Glutamatergic neuron (in vitro differentiated cells): Measurements from ENCODE around the gene HCAR3. TPM values are rescaled to one million over a fixed set of nuclear protein-coding genes. Genes with fewer than 3 reads are reported as not detected.
"Not testable (repeated sequence)": the region's sequence is repeated elsewhere in the genome, so short reads cannot be mapped to it uniquely, and the experiment has no call there.

Experiments used
- DNase-seq: peaks from one replicate; pipeline ENCODE4 v3.0.0; 2022
- H3K27ac Mint-ChIP-seq: one replicate; pipeline ENCODE4 v1.8.0; 2020; ENCODE audit warnings: mild to moderate bottlenecking, mixed read lengths, inconsistent platforms; ENCODE audit not compliant: unreplicated experiment
- H3K27me3 Mint-ChIP-seq: one replicate; pipeline ENCODE4 v1.8.0; 2020; ENCODE audit warnings: mild to moderate bottlenecking, moderate library complexity, mixed read lengths, inconsistent platforms; ENCODE audit not compliant: unreplicated experiment
- H3K36me3 Mint-ChIP-seq: one replicate; pipeline ENCODE4 v1.8.0; 2020; ENCODE audit warnings: mild to moderate bottlenecking, mixed read lengths, inconsistent platforms; ENCODE audit not compliant: unreplicated experiment
- H3K4me1 Mint-ChIP-seq: one replicate; pipeline ENCODE4 v1.8.0; 2020; ENCODE audit warnings: mild to moderate bottlenecking, low read depth, mixed read lengths, inconsistent platforms; ENCODE audit not compliant: unreplicated experiment
- H3K4me3 Mint-ChIP-seq: one replicate; pipeline ENCODE4 v1.8.0; 2020; ENCODE audit warnings: mild to moderate bottlenecking, mixed read lengths, inconsistent platforms; ENCODE audit not compliant: unreplicated experiment
- H3K9me3 Mint-ChIP-seq: one replicate; pipeline ENCODE4 v1.8.0; 2020; ENCODE audit warnings: mild to moderate bottlenecking, moderate library complexity, mixed read lengths, inconsistent platforms; ENCODE audit not compliant: unreplicated experiment
- CTCF ChIP-seq: fragments of 200-600 bp; sonication (generic); IDR thresholded peaks from one replicate; pipeline ENCODE4 v1.5.0; 2021; ENCODE audit not compliant: partially characterized antibody, unreplicated experiment
- total RNA-seq: library from RNA; stranded (reverse); fragmentation: NEBNext Ultra II Directional; extraction: Animal tissue kit (Norgen Biotek cat#: 25700); gene quantifications from one replicate; pipeline ENCODE4 v1.2.1, GENCODE V29; 2021; ENCODE audit not compliant: unreplicated experiment

HCAR3 gene
- total RNA-seq, 1 donor from 2014 or later: not detected

GRCh38 chr12:122726080-122726558 is 9.5 kb upstream of the HCAR3 start:
- Mint-ChIP-seq H3K36me3 (no peaks in the 10 kb centered on the region), H3K27ac (no peak overlapping the region), H3K9me3 (no peaks in the 10 kb centered on the region), H3K4me1 (no peaks in the 10 kb centered on the region), H3K27me3 (no peaks in the 10 kb centered on the region), H3K4me3 (no peak overlapping the region)
- TF ChIP-seq CTCF: no peak
- DNase-seq: no peak

- no peak for DNase-seq
- H3K9me3 Mint-ChIP-seq: no peaks in the 10 kb centered on the region
- H3K36me3 Mint-ChIP-seq: no peaks in the 10 kb centered on the region
- no peaks in the 10 kb centered on the region for H3K27me3 Mint-ChIP-seq
- TF ChIP-seq CTCF: no peak
- H3K4me1 Mint-ChIP-seq: no peaks in the 10 kb centered on the region
- no peak overlapping the region for H3K27ac Mint-ChIP-seq
- H3K4me3 Mint-ChIP-seq: no peak overlapping the region
These were observed 9.0 kb upstream of the HCAR3 start for GRCh38 chr12:122725452-122726079.

GRCh38 chr12:122724641-122725243 is 8.1 kb upstream of the HCAR3 start:
- Mint-ChIP-seq H3K9me3 (no peaks in the 10 kb centered on the region), H3K4me1 (no peaks in the 10 kb centered on the region), H3K4me3 (no peak overlapping the region), H3K36me3 (no peaks in the 10 kb centered on the region), H3K27ac (no peak overlapping the region), H3K27me3 (peaks cover 1% of the 10 kb centered on the region)
- DNase-seq: no peak
- no peak for TF ChIP-seq CTCF

DNA sequence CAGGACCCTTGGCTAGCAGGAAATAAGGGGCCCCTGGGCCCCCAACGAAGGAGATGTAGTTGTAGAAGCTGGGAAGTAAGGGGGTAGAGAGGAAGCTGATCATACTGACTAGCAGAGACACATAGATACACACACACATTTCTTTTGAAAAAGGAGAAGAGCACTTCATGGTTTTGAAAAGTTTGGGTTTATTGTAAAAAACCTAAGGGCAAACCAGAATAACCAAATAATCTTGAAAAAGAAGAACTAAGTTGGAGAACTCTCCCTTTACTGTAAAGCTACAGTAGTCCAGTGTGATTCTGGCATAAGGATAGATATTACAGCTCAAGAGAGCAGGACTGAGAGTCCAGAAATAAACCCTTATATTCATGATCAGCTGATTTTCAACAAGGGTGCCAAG is 5.8 kb upstream of the HCAR3 start:
- DNase-seq: no peak
- Mint-ChIP-seq H3K36me3 (no peaks in the 10 kb centered on the region), H3K4me1 (no peaks in the 10 kb centered on the region), H3K9me3 (no peaks in the 10 kb centered on the region), H3K27me3 (peaks cover 1% of the 10 kb centered on the region), H3K27ac (no peak overlapping the region), H3K4me3 (no peak overlapping the region)
- no peak for TF ChIP-seq CTCF

DNA sequence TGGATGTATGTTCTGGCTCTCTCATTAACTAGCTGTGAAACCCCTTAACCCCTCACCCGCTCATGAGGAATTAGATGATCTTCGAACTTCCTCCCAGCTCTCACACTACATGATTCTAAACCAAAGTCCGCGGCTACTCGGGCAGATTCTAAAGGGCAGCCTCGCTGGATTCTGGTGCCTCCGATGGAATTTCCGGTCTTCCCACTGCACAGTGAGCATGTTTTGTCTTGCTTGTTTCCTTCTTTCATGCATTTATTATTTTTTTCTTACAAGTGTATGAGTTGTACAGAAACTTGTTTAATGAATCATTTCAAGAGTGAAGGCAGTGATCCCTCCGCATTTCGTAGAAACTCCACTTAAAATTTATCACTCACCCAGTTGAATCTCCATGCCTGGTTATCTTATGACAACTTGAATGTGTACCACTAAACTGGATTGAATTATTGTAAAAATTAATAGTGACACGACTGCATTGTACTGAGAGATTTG is 4.5 kb upstream of the HCAR3 start:
- no peak for TF ChIP-seq CTCF
- Mint-ChIP-seq H3K27ac (no peak overlapping the region), H3K36me3 (no peaks in the 10 kb centered on the region), H3K27me3 (peaks cover 1% of the 10 kb centered on the region), H3K4me1 (no peaks in the 10 kb centered on the region), H3K9me3 (no peaks in the 10 kb centered on the region), H3K4me3 (no peak overlapping the region)
- no peak for DNase-seq

DNA sequence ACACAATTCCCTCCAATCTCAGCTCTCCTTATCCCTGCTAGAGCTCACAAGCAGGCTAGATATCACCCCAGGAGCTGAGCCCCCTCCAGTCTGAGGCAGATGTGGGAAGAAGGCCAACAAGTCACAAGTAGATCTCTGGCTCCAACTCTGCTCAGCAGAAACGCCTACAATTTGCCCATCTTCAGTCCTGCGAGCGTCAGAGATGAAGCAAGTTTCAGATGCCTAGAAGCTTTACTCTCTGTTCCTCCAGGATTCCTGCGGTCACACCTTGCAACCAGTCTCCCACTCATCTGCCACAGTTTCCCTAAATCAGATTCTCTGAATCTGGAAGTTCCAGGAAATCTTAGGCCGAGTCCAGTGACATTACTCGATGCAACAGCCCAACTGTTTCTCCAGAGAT is 1.4 kb downstream of the HCAR3 start:
- H3K27me3 Mint-ChIP-seq, H3K4me1 Mint-ChIP-seq, H3K4me3 Mint-ChIP-seq, H3K36me3 Mint-ChIP-seq, H3K9me3 Mint-ChIP-seq, H3K27ac Mint-ChIP-seq, DNase-seq: not testable (repeated sequence)

DNA sequence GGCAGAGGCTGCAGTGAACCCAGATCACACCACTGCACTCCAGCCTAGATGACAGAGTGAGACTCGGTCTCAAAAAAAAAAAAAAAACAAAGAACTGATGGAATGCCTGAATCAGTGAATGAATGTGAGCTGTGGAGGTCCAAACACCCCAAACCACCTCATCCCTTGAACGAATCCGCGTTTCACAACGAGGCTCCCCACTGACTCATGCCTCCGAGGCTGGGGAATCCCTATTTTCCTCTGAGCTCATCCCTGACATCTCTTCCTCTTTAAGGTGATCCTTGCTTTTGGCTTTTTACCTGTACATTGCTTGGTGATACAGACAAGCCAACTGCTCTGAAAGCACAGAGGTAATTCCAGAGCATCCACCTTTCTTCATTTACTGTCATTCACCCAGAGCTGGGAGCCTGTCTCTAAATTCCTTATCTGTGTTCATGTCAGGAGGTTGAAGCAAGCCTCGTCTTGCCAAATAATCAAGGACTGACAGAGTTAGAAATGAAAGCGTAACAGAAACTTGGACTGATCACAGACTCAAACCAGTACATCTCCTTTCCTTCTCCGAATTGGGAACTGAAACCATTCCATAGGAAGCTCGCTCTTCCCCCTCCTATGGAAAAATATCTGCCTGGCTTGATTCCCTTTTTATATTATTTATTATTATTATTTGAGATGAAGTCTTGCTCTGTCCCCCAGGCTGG is 3.0 kb downstream of the HCAR3 start:
- not testable (repeated sequence) for H3K36me3 Mint-ChIP-seq, H3K4me3 Mint-ChIP-seq, H3K9me3 Mint-ChIP-seq, DNase-seq, H3K4me1 Mint-ChIP-seq, H3K27ac Mint-ChIP-seq, H3K27me3 Mint-ChIP-seq
